HUES48 (cell line): ENCODE data around the gene METTL4.

Experiments used
- H3K27ac ChIP-seq: one replicate; pipeline ENCODE4 v1.7.0; 2013; ENCODE audit warnings: low read depth, low read length, inconsistent platforms
- H3K27me3 ChIP-seq: 2 replicates; pipeline ENCODE4 v1.6.1; 2013; ENCODE audit warnings: mild to moderate bottlenecking, low read length; ENCODE audit not compliant: control insufficient read depth, insufficient read depth
- H3K36me3 ChIP-seq: 2 replicates; pipeline ENCODE4 v1.6.1; 2013; ENCODE audit warnings: low read length; ENCODE audit not compliant: control insufficient read depth, insufficient read depth
- H3K4me1 ChIP-seq: 2 replicates; pipeline ENCODE4 v1.6.1; 2013; ENCODE audit warnings: mild to moderate bottlenecking, low read length; ENCODE audit not compliant: control insufficient read depth, insufficient read depth
- H3K4me3 ChIP-seq: 2 replicates; pipeline ENCODE4 v1.5.1; 2013; ENCODE audit warnings: mild to moderate bottlenecking, low read depth, low read length
- H3K9ac ChIP-seq: 2 replicates; pipeline ENCODE4 v1.6.1; 2013; ENCODE audit warnings: mild to moderate bottlenecking, low read depth, low read length, moderate library complexity
- H3K9me3 ChIP-seq: 2 replicates; pipeline ENCODE4 v1.6.1; 2013; ENCODE audit warnings: low read length; ENCODE audit not compliant: control insufficient read depth, insufficient read depth

The METTL4 gene

DNA sequence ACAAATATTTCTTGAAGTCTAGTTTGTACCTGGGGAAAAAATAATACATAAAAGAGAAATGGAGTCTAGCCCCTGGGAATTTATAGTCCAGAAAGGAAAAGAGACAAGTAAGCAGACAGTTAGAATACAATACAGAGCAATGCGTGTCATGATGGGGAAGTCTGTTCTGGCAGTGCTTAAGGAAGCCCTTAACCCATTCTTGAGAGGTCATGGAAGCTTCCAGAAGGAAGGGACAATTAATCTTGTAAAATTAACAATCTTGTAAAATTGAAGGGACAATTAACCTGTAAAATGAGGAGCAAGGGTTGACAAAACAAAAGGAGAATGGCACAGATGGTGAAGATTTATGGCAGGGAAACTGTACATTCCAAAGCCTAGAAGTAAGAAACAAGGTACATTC lies 66.7 kb downstream of the METTL4 start:
- Histone ChIP-seq H3K4me1 (no peaks in the 10 kb centered on the region), H3K36me3 (no peaks in the 10 kb centered on the region), H3K27me3 (no peaks in the 10 kb centered on the region), H3K4me3 (no peak overlapping the region), H3K9me3 (no peaks in the 10 kb centered on the region), H3K9ac (no peak overlapping the region), H3K27ac (no peak overlapping the region)

DNA sequence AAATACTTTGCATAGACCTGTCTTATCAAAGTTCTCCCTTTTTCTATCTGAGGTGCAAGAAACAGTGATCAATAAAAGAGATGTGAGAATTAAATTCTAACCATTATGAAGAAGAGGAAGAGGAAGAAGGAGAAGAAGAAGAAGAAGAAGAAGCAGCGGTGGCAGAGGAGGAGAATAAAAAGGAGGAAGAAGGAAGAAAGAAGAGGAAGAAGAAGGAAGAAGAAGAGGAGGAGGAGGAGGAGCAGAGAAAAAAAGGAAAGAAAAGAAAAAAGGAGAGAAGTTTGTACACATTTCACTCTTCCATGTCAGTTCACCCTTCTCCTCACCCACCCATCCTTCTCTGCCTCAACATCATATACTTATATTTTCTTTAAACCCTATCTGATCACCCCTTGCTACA lies 68.4 kb downstream of the METTL4 start:
- H3K27ac ChIP-seq: no peak overlapping the region
- H3K9me3 ChIP-seq: no peaks in the 10 kb centered on the region
- no peaks in the 10 kb centered on the region for H3K27me3 ChIP-seq
- H3K4me1 ChIP-seq: no peaks in the 10 kb centered on the region
- no peak overlapping the region for H3K4me3 ChIP-seq
- H3K9ac ChIP-seq: no peak overlapping the region
- no peaks in the 10 kb centered on the region for H3K36me3 ChIP-seq

DNA sequence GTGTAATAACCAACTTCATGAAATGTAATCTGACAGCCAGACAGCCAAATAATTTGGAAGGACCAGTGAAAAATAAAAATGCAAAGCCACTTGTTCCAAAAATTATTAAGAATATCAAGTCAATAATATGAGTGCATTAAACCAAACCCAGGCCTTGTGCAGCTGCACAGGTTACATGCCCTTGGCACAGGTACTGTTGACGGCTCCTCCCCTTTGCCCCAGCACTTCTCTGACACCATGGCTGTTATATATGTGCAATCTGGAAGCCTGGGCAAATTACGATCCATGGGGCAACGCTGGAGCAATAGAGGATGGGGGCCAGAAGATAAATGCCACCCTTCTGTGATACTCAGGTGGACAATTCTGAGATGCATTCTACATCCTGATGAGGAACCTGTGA lies 68.9 kb downstream of the METTL4 start:
- no peaks in the 10 kb centered on the region for H3K9me3 ChIP-seq
- H3K27ac ChIP-seq: no peak overlapping the region
- no peak overlapping the region for H3K9ac ChIP-seq
- H3K27me3 ChIP-seq: no peaks in the 10 kb centered on the region
- H3K4me3 ChIP-seq: no peak overlapping the region
- no peaks in the 10 kb centered on the region for H3K36me3 ChIP-seq
- H3K4me1 ChIP-seq: no peaks in the 10 kb centered on the region

DNA sequence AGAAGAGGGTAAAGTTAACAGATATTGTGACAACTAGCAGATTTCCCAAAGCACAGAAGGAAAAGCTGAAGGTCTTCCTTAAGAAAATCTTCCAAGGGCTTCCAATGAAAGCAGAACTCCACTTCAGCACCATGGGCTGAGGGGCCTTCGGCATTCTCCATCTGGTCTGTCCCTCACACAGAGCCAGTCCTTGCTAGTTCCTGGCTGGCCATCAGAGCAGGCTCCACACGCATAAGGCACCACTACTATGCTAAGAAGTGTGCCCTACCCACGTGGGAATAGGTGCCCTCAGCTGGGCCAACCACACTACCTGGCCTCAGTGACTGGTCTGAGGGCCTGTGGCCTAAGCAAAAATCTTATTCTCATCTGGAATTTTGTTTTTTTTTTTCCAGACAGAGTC lies 73.5 kb downstream of the METTL4 start:
- Histone ChIP-seq H3K27ac (no peak overlapping the region), H3K9me3 (no peaks in the 10 kb centered on the region)

DNA sequence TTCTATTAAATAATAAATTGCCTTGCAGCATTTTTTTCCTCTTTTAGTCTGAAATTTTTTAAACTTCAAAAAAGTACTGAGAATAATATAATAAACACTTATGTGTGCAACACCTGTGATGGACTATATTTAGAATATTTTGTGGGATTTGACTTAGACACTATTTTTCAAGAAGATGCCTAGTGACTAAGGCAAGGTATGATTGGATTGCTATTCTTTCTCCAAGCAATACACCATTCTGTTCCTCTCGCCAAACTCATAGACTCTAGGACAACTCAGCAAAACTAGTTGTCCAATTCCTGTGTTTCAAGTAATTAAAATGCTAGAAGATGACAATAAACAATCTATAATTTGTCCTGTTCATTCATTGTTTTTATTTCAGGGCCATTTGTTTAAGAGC lies 75.9 kb downstream of the METTL4 start:
- H3K9ac ChIP-seq: no peak overlapping the region
- no peak overlapping the region for H3K27ac ChIP-seq
- H3K36me3 ChIP-seq: no peaks in the 10 kb centered on the region
- H3K4me1 ChIP-seq: no peaks in the 10 kb centered on the region
- H3K4me3 ChIP-seq: no peak overlapping the region
- no peaks in the 10 kb centered on the region for H3K9me3 ChIP-seq
- no peaks in the 10 kb centered on the region for H3K27me3 ChIP-seq

More for the DNA sequence above, 73.5 kb downstream of the METTL4 start:
- Histone ChIP-seq H3K4me1 (no peaks in the 10 kb centered on the region), H3K4me3 (no peak overlapping the region), H3K36me3 (no peaks in the 10 kb centered on the region), H3K9ac (no peak overlapping the region), H3K27me3 (no peaks in the 10 kb centered on the region)

DNA sequence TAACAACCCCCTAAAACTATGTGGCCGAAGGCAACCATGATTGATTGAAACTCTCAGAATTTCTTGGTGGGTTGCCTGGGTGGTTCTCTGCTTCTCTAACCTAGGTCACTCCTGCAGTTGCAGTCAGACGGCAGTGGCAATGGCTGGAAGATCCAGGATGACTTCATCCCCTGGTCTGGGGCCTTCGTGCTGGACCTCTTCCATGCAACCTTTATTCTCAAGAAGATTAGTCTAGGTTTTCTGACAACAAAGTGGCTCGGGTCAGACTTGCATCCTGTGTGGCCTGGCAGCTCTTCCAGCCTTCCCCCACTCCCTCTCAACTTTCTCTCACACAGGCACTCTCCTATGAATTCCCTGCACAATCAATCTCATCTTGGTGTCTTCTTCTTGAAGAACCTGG lies 76.4 kb downstream of the METTL4 start:
- no peaks in the 10 kb centered on the region for H3K36me3 ChIP-seq
- no peaks in the 10 kb centered on the region for H3K9me3 ChIP-seq
- H3K9ac ChIP-seq: no peak overlapping the region
- no peaks in the 10 kb centered on the region for H3K4me1 ChIP-seq
- H3K27me3 ChIP-seq: no peaks in the 10 kb centered on the region
- no peak overlapping the region for H3K4me3 ChIP-seq
- H3K27ac ChIP-seq: no peak overlapping the region
